Caki2 (cell line): ENCODE results near the gene NDUFS8. TPM values are rescaled to one million over a fixed set of nuclear protein-coding genes. Genes with fewer than 3 reads are reported as not detected.

Source experiments
- DNase-seq: peaks from one replicate; pipeline ENCODE4 v3.0.0-alpha.2; 2015; ENCODE audit warnings: low read depth
- in situ Hi-C: cut with HindIII; loops from 2 replicates; pipeline ENCODE4 v1.10.0; 2016; ENCODE audit warnings: low sequenced_read_pairs, low pct_unique_long_range_greater_than_20kb, mixed read lengths
- total RNA-seq: library from RNA; depleted of rRNA; stranded (reverse); fragments of >200 nt; shearing (Covaris generic); gene quantifications from 2 replicates; pipeline ENCODE4 v1.2.3, GENCODE V29; 2014; ENCODE audit warnings: low replicate concordance

NDUFS8 gene
- total RNA-seq, 1 experiment from 2014 or later: 129 TPM

DNA sequence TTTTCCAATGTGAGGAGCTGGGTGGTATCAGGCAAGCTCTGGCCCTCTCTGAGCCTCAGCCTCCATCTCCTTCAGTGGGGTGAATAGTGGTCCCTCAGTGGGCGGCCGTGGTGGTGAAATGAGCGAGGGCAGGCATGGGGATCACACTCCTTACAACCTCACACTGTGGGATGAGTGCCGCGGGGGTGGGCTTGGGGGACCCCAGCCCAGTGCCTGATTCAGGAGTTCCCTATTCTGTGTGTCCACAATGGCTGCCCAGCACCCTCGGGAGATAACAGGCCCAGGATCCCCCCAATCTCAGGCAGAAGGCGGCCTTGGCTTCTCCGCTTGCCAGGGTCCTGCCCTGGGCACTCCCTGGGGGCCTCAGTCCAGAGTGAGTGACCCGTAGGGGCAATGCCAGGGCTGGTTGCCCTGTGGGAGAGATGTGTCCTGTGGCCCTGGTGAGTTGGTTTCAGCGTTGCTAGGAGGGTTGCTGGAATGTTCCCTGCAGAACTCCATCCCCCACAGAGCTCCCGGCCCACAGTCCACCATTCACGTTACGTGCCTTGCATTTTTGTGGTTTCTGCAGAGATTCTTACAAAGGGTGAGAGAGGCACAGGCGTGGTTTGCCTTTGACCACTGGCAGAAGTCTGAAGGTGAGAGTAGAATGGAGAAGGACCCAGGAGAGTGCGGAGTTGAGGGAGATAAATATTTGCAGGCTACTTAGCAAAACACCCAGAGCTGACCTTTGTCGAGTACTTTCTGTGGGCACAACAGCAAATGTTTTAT is 17.5 kb upstream of the NDUFS8 start:
- in situ Hi-C loops: no loop called here
- peak; percentile 98 for DNase-seq

DNA sequence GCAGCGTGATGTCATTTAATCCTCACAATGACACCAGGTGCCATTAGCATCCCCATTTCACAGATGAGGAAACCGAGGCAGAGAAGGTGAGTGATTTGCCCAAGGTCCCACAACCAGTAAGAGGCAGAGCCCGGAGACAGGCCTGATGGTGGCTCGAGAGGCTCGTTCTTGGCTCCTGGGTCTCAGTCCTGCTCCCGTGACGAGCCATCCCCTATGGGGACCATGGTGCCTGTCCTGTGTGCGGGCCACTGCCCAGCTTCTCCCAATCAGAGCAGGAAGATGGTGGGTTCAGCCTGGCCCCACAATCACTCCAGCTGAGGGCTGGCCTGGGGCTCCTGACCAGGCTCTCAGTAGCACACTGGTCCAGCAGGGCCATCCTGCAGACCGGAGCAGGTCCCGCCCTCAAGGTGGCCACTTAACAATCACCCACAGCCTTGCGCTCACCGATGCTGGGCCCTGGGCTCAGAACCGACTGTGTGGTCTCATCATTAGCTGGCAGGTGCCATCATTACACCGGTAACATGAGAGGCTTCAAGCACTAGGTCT is 16.8 kb upstream of the NDUFS8 start:
- in situ Hi-C loops: no loop called here
- DNase-seq: no peak

DNA sequence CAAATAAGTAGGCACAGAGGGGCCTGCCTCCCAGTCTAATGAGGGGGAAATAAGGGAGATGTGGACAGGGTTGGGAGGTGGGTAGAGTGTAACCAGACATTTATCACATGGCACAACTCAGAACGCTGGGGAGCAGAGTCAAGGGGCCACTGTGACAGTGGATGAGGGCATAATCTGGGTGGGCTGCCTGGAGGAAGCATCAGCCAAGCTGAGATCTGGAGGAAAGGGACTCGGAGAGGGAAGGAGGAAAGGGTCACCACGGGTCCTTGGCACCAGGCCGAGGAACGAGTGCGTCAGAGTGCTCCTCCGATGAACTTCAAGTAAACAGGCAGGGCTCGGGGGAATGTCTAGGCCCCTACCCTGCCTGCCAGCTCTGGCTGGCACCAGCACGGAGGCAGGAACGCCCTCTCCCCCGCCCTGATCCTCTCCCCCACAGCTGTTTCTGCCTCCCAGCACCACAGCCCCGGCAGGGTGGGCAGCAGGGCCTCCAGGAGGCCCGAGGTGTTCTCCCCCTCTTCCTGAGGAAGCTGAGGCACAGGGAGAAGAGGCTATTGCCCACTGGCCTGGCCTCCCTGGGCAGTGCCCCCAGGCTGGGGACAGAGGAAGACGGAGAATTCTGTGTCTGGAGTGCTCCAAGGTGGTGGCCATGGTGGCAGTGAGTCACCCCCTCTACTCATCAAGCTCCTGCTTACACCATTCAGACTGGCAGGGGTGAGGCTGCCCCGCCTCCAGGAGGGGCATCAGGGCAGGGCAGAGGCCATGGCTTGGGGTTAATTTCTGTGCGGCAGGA is 16.1 kb upstream of the NDUFS8 start:
- DNase-seq: peak; percentile 97
- in situ Hi-C loops: no loop called here

DNA sequence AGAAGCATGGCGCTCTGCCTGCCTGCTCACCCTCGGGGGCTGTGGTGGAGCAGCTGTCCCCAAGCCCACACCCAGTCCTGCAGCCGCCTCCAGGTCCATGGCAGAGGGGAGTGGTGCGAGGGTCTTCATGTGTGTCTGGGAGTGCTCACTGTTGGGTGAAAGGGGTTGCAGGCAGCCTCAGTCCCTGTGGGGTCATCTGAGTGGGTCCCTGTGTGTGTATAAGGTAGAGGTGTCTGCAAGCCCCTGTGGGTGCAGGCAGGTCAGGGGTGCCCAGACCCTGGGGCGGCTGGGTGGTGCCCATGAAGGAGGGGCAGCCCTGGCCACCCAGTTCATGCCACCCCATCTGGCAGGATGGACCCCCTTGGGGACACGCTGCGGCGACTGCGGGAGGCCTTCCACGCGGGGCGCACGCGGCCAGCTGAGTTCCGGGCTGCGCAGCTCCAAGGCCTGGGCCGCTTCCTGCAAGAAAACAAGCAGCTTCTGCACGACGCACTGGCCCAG is 15.5 kb upstream of the NDUFS8 start:
- in situ Hi-C loops: no loop called here
- no peak for DNase-seq

DNA sequence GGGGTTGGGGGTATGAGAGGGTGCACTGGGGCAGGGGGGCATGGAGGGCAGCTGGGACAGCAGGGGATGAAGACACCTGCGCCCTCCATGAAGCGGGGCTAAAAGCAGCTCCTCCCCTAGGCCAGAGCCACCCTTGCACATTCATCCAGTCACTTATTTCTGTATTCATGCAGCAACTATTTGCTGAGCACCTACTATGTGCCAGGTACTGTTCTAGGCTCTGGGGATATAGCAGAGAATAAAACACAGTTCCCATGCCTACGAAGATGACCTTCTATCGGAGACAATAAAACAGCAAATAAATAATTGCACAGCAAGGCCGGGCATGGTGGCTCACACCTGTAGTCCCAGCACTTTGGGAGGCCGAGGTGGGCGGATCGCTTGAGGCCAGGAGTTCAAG is 15.0 kb upstream of the NDUFS8 start:
- in situ Hi-C loops: no loop called here
- no peak for DNase-seq

DNA sequence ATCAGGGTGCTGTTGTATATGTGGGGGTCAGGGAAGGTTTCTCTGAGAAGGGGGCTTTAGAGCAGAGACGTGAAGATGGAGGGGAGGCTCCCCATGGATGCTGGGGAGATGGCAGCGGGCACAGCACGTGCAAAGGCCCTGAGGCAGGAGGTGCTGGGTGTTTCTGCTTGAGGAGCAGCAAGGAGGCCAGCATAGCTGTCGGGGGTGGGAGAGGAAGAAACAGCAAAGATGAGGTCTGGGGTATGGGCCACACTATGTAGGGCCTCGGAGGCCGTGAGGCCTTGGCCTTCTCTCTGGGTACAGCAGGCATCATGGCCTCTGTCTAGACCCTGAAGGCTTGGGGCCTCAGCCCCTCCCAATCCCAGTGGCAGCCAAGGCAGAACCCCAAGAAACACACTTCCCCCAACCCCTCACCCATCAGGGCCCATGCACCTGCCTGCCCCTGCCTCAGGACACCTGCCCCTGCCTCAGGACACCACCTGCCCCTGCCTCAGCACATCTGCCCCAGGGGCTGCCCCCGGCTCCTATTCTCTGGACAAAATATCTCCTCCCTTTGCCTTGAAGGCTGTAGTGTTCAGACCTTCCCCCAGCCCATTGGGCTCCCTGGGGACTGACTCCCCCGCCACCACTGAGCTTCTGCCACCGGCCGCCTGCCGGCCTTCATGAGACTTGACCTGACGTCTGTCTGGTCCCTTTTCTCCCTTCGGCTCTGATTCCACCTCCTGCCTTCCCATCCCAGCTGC is 14.1 kb upstream of the NDUFS8 start:
- in situ Hi-C loops: no loop called here
- DNase-seq: no peak

DNA sequence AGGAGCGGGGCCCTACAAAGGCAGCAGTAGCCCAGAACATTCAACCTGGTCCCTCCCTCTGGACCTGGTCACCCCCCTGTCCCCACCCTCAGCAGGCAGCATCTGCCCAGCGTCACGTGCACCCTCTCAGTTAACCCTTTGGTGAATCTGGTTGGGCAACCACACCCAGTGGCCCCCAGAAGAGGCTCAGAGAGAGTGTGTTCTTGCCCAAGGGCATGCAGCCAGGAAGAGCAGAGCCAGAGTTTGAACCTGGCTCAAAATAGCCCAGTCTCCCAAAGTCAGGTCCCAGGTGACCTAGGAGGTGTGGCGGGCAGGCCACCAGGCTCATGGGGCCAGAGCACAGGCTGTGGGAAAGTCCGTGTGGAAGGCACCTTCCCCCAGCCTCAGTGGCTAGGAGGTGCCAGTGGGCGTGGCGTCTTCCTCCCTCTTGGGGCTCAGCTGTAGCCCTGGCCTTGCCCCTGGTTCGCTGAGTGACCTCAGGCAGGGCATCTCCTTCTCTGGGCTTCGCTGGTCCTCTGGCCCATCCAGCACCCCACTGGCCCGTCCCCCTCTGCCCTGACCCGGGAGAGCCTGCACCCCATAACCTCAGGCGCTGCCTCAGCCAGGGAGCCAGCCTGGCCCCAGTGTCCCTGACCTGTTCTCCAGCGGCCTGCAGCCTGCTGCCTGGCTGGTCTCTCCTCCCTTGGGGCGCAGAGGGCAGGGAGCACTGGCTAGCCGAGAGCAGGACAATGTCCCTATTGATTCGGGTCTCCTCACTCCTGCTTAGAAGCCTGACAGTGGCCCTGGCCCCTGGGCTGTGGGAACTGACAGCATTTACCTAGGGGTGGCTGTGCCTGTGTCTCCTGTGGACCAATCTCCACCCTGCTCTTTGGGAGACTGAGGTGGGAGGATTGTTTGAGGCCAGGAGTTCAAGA is 13.3 kb upstream of the NDUFS8 start:
- in situ Hi-C loops: no loop called here
- peak; percentile 55 for DNase-seq

DNA sequence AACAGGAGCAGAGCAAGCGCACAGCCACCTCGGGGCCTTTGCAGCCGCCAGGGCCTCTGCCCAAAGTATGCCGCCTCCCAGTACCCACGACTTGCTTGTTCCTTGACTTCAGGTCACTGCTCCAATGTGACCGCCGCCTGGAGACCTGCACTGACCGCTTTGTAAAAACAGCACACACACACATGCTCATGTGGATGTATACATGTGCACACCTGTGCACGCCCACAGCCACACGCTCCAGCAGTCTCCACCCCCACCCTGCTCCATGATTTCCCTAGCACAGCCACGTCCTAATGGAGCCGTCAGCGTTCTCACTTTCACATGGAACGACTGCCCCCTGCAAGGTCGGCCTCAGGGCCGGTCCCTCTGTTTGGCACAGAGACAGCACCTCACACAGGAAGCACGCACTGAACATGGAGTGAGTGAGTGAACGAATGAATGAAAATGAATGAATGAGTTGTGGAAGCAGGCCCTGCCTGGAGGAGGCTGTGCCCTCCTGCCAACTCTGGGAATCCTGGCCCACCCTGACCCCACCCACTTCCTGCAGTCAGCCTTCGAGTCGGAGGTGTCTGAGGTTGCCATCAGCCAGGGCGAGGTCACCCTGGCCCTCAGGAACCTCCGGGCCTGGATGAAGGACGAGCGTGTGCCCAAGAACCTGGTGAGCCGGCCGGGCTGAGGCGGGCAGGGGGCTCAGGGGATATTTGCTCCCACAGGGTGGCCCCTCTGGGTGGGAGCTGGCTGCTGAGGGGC is 12.3 kb upstream of the NDUFS8 start:
- in situ Hi-C loops: no loop called here

DNA sequence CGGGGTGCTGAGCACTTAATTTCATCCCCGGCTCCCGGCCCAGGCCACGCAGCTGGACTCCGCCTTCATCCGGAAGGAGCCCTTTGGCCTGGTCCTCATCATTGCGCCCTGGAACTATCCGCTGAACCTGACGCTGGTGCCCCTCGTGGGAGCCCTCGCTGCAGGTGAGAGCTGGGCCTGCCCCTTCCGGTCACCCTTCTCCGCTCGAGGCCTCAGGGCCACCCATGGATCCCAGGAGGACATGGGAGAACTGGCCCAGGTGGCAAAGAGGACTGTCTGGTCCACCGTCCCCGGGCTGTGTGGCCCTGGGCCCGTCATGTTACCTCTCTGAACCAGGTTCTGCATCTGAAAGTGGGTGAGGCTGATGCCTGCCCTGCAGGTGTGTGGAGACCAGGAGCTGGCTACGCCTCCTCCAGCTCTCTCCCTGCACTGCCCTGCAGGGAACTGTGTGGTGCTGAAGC is 11.7 kb upstream of the NDUFS8 start:
- DNase-seq: no peak
- in situ Hi-C loops: no loop called here

More for the DNA sequence above, 12.3 kb upstream of the NDUFS8 start:
- DNase-seq: no peak

DNA sequence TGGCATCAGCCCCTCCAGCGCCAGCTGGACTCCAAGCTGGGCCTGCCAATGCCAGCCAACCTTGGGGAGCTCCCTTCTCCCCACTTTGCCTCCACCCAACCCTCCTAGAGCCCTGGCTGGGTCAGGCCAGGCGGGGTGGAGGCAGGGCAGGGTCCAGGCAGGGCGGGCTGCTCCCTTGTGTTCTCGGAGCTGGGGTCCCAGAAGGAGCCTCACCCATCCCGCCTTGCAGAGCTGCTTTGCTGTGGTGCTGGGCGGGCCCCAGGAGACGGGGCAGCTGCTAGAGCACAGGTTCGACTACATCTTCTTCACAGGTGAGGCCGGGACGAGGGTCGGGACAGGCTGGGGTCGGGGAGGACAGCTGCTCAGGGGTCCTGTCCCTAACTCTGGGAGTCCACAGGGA is 11.0 kb upstream of the NDUFS8 start:
- in situ Hi-C loops: no loop called here
- DNase-seq: no peak

DNA sequence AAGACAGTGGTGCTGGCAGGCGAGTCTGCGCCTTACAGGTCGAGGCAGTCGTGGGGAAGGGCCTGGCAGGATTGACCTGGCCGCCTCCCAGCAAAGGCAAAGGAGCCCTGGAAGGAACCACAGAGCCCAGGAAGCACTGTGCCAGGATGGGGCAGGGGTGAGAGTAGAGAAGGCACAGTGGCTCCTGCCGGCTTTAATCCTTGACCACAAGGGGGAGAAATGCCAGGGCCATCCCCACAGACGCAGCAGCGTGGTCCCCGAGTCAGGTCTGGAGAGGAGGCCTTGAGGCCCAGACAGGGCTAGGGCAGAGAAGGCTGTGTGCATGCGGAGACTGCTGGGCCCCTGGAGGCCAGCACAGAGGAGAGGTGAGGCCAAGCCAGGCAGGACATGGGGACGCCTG is 9.9 kb upstream of the NDUFS8 start:
- DNase-seq: no peak
- in situ Hi-C loops: no loop called here

DNA sequence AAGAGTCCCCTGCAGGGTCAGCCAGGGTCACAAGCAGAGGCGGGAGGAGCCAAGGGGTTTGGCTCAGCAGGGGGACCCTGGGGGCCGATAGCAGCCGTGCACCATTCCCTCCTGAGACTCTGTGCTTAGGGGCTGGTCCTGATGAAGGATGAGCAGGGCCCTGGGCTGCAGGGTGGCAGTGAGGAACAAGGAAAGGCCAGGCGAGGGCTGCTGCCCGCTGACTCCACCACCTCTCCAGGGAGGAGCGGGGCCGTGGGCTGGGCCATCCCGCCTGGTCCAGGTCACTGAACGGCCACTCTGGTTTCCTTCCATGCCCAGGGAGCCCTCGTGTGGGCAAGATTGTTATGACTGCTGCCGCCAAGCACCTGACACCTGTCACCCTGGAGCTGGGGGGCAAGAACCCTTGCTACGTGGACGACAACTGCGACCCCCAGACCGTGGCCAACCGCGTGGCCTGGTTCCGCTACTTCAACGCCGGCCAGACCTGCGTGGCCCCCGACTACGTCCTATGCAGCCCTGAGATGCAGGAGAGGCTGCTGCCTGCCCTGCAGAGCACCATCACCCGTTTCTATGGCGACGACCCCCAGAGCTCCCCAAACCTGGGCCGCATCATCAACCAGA is 9.2 kb upstream of the NDUFS8 start:
- in situ Hi-C loops: no loop called here

DNA sequence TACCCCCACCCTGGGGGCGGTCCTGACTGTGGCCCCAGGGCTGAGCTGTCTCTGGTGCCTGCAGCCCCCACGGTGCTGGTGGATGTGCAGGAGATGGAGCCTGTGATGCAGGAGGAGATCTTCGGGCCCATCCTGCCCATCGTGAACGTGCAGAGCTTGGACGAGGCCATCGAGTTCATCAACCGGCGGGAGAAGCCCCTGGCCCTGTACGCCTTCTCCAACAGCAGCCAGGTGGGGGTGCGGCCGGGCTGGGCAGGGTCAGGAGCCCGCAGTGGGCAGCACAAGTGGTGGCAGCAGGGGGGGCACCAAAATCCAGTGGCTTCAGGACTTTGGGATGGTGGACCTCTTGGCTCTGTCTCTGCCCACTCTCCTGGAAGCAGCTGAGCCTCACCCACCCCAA is 8.0 kb upstream of the NDUFS8 start:
- in situ Hi-C loops: no loop called here
- DNase-seq: no peak

More for the DNA sequence above, 9.2 kb upstream of the NDUFS8 start:
- peak; percentile 63 for DNase-seq

DNA sequence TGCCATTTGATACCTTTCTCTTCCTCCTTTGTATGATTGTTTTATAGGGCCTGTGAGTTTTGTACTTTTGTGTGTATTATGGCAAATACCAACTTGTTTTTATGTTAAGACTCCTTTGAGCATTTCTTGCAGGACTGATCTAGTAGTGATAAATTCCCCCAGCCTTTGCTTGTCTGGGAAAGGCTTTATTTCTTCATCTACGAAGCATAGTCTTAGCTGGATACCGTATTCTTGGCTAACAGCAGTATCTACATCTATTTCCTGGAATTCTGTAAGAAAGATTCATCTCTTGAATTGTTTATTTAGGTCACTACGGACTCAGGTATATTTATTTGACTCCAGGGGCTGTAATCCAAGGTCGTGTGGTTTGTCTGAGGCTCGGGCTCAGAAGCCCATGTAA is 6.0 kb upstream of the NDUFS8 start:
- DNase-seq: no peak
- in situ Hi-C loops: no loop called here

DNA sequence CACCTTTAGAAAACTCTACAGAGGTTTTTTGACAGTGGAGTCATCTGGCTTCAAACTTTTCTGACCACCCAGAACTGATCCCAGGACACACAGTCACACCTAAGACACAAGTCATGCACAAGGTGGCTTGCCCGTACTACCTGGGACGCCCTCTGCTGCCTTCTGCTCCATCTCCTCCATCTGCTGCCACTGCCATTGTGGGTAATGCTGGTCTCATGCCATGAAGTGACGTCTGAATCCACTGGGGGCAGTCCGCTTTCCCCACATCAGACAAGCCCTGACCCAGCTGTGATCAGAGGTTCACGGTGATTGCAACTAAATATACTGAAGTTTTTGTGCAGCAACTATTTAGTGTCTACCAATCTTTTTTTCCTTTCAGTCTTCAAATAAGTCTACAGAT is 5.4 kb upstream of the NDUFS8 start:
- in situ Hi-C loops: no loop called here
- no peak for DNase-seq

DNA sequence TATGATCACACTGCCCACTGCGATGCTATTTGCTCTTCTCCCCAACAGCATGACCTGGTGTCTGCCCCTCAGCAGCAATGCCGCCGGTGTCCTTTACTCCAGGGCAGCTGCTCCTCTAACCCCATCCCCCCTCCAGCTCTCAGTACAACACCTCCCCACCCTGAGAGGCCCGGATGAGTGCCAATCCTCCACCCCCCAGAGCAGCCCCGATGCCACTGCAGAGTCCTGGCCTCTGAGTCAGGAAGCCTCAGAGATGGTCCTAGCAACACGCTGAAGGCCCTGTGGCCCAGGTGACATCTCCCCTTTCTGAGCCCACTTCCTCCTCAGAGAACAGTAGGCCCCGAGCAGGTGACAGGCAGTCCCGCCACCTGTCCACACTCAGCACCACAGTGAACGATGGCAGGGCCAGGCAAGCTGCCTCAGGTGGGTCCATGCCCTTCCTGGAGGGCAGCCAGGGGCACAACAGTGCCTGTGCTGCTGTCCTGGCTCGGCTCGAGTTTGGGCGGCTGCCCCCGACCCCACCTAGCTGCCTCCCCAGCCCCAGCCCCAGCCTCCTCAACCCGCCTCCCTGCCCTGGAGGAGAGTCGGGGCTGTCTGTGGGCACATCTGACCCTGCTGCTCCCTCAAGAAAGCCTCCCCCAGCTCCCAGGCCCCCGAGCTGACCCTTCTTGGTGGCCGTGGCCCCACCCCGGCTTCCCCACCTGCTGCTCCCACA is 3.9 kb upstream of the NDUFS8 start:
- in situ Hi-C loops: no loop called here
- no peak for DNase-seq
